Posterior vena cava (tissue), 2 donors: Measurements from ENCODE around the gene SLC12A2. TPM values are rescaled to one million over a fixed set of nuclear protein-coding genes. Genes with fewer than 3 reads are reported as not detected.

Source experiments
- DNase-seq: peaks from one replicate; pipeline ENCODE4 v3.0.0-alpha.2; 2020; ENCODE audit warnings: low spot score
- intact Hi-C, 2 donors: fragments of 100-400 bp; cut with DNase I; formaldehyde crosslinking; loops; one replicate each; pipeline versions ENCODE4 v1.14.1 to v1.14.2; 2022 to 2023
- total RNA-seq, 2 donors: library from RNA; stranded (reverse); fragmentation: NEBNext Ultra II Directional; extraction: Animal tissue kit (Norgen Biotek cat#: 25700); gene quantifications; one replicate each; pipeline ENCODE4 v1.2.1, GENCODE V29; 2021
- donor health status: DM: yes; HTN: yes; CAD: no.
- donor health status: DM: yes; HTN: yes; CAD: no.

SLC12A2 gene
- total RNA-seq, 2 donors from 2014 or later = 14.4 to 23.0 TPM

DNA sequence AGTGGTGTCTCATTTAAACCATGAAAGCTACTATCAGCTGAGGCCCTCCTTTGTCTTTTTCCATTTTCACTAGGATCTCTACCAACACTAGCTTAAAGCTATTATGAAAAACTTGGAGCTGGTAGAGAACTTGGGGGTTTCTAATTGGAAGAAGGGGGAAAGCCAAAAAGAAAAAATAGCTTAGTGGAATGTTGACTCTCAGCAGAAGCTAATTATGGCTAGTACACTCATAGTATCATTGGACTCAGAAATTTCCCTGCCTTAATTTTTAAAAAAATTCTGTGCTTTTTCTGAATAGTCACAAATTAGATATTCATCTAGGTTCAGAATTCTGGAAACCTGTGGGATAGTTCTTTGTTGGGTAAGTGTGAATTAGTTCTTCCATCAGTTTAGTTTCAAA is 8.0 kb downstream of the SLC12A2 start:
- no peak for DNase-seq
- intact Hi-C loops = no loop called here

- DNase-seq = no peak
Measured at GRCh38 chr5:128092144-128092543, 8.6 kb downstream of the SLC12A2 start.

DNA sequence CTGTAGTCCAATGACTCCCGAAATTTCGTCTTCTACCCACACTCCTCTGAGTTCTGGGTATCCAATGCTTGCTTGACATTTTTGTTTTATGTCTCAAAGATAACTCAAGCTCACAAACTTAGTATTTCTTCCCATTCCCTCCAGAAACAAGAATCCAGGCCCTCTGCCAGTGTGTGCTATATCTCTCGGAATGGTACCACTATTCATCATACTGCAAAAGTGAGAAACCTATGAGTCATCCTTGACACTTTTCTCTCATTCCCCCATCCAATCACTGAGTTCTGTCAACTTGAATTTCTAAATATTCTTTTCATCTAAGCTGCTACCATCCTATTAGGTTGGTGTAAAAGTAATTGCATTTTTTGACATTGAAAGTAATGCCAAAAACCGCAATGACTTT is 9.8 kb downstream of the SLC12A2 start:
- intact Hi-C loops = no loop called here

More at GRCh38 chr5:128092144-128092543, 8.6 kb downstream of the SLC12A2 start:
- intact Hi-C loops = no loop called here

GRCh38 chr5:128097224-128097623 is 13.7 kb downstream of the SLC12A2 start:
- no peak for DNase-seq
- intact Hi-C loops = no loop called here

More for the DNA sequence above, 9.8 kb downstream of the SLC12A2 start:
- DNase-seq = no peak

GRCh38 chr5:128097781-128098180 is 14.2 kb downstream of the SLC12A2 start:
- no peak for DNase-seq
- intact Hi-C loops = no loop called here

- intact Hi-C loops = no loop called here
- DNase-seq = no peak
Measured at GRCh38 chr5:128099944-128100343, 16.4 kb downstream of the SLC12A2 start.

DNA sequence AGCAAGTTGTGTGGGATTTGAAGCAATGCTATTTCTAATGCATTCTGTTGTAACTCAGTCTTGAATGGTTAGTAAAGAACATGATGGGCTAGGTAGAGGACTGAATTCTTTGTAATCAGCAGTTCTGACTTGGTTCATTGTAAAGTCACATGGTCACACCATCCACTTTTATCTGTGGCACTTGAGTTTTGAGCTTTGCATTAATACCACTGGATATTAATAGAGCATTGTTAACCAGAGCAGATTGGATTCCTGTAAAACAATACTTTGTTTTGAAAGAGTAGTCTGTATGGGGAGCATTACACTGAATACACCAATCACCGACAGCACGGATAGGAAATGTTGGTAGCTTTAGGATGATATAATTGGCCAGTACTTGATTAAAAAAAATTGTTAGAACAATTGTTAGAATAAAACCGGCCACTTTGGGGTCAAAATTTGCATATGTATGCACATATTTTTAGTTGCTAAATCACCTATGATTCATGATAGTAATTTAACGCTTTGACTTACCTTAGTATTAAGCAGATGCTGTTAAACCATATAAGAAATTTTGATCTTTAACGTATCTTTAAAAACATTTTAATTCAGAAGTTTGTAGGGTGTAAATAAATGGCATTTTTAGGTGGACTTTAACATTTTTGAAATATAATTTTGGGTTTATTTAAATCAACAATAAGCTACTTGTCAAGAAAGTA is 17.4 kb downstream of the SLC12A2 start:
- DNase-seq = no peak
- intact Hi-C loops = no loop called here

- intact Hi-C loops = no loop called here
- no peak for DNase-seq
Measured at GRCh38 chr5:128101676-128102075, 18.1 kb downstream of the SLC12A2 start.

DNA sequence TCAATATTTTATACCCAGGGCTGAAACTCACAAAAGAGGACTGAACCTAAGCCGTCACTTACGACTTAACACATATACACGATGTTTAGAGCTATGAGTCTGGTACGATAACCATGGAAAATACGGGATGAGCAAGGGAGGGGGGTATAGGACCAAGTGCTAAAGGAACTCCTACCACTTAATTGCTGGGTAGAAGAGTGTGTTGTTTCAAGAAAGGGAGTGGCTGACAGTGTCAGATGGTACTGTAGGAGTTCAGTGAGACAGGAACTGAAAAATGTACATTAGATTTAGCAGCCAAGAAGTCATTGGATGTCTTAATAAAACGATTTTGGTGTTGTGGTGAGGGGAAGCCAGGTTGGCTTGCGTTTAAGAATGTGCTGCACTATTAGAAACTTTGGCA is 21.6 kb downstream of the SLC12A2 start:
- intact Hi-C loops = no loop called here
- no peak for DNase-seq

GRCh38 chr5:128109138-128109537 is 25.6 kb downstream of the SLC12A2 start:
- DNase-seq = no peak
- intact Hi-C loops = no loop called here

DNA sequence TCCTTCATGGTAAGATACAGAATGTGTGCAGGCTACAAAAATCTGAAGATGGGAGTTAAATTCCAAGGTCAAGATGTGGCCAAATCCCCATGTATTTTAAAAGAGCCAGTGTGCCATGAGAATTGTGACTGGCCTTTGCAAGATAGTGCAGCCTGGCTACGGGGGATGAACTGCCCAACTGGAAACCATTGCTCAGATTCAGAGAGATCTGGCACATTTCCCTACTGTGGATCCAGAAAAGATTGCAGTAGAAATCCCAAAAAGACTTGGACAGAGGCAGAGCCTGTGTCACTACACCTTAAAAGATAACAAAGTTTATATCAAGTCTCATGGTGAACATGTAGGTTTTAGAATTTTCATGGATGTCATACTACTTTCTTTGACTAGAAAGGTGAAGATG is 26.2 kb downstream of the SLC12A2 start:
- no peak for DNase-seq
- intact Hi-C loops = no loop called here

DNA sequence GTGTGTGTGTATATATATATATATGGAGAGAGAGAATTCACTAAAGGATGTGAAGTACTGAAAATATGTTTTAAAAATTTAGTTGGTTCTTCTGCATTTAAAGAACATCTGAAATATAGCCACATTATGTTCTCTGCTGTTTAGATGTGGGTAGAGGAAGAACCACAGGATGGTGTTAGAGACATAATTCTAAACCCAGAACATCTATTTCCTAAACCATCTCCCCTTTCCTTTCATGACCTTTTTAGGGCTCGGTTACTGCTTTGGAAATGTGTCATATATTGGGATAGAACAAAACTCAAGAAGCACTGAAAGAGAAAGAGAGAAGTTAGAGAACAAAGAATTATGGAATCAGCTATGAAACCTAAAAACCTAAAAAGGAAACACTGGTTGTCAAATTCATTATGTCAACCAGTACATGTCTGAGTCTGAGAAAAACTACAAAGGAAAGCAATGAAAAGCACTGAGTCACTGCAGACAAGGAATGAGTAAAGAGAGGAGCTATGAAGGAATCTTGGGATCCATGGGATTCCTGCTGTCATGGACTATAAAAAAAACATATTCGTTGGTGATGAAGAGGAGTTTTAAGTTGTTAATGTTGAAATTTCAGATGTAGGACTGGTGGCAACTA is 28.4 kb downstream of the SLC12A2 start:
- intact Hi-C loops = no loop called here

DNA sequence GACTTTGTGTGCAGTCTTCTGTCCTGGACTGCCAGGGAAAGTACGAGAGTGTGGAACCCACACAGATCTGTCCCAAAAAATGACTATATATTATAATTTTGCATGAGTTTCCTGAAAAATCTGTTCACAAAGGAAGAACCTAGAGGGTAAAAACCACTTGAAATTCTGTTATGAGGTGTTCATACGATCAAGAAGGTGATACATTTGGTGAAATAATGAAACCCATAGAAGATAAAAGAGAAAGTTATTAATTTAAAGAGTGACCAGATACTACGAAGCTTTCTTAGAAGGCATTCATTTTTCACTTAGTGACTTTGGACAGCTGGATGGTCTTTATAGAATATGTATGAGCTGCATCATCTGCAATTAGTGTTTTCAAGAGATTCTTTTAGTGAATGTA is 32.9 kb downstream of the SLC12A2 start:
- no peak for DNase-seq
- intact Hi-C loops = no loop called here

More for the DNA sequence above, 28.4 kb downstream of the SLC12A2 start:
- no peak for DNase-seq

GRCh38 chr5:128118214-128118613 is 34.6 kb downstream of the SLC12A2 start:
- intact Hi-C loops = no loop called here
- DNase-seq = no peak

- intact Hi-C loops = no loop called here
Measured at GRCh38 chr5:128121651-128122050, 38.1 kb downstream of the SLC12A2 start.

GRCh38 chr5:128123936-128124335 is 40.4 kb downstream of the SLC12A2 start:
- intact Hi-C loops = no loop called here
- no peak for DNase-seq

More at GRCh38 chr5:128121651-128122050, 38.1 kb downstream of the SLC12A2 start:
- DNase-seq = no peak

GRCh38 chr5:128126241-128126640 is 42.7 kb downstream of the SLC12A2 start:
- intact Hi-C loops = no loop called here
- DNase-seq = no peak

GRCh38 chr5:128132499-128132898 is 48.9 kb downstream of the SLC12A2 start:
- intact Hi-C loops = loop anchor here in 1 of 2 donors (10.0 kb wide), 1 partner anchor 1152 kb away; no protein-coding TSS in a partner anchor
- DNase-seq = no peak

GRCh38 chr5:128135286-128135685 is 51.7 kb downstream of the SLC12A2 start:
- DNase-seq = no peak

DNA sequence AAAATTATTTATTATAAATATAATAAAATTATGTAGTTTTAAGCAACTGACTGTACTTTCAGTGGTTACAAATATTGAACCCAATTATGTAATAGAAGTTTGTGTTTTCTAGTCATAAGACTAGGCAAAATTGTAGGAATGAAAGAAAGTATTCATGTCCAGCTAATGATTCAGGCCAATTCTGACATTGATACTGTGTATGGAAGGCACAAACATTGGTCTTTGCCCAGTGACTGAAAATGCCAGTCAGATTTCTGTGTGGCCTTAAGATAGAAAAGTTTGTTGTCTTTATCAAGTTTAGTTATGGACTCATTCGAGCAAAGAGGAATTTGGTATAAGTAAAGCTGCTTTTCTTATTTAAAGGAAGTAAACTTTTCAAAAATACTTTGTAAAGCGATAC is 60.3 kb downstream of the SLC12A2 start:
- intact Hi-C loops = no loop called here

More at GRCh38 chr5:128135286-128135685, 51.7 kb downstream of the SLC12A2 start:
- intact Hi-C loops = loop anchor here in 1 of 2 donors (10.0 kb wide), 1 partner anchor 1150 kb away; no protein-coding TSS in a partner anchor

DNA sequence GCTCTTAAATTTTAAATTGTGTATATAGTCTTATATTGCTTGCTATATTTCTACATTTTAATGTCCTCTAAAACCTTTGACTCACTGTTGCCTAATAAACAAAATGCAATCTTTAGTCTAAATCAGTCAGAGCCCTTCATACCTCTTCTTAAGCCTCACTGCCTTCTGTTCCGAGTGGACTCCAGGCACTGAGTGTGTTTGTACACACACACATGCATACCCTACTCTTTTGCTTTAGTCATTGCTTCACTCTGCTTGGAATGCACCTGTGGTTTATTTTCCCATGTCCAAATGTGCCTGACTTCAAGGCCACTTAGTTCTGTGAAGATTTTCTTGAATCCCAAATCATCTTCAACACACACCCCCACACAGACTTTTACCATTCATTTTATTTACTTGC is 60.9 kb downstream of the SLC12A2 start:
- intact Hi-C loops = no loop called here
- no peak for DNase-seq

More for the DNA sequence above, 60.3 kb downstream of the SLC12A2 start:
- DNase-seq = no peak
